Right lobe of liver (tissue), 4 donors: ENCODE measurements around the gene TMC8.

ENCODE experiments used
- POLR2A ChIP-seq: fragments of 450-650 bp; IDR thresholded peaks from one replicate; pipeline ENCODE4 v1.6.1; 2017; ENCODE audit warnings: antibody characterized with exemption, mild to moderate bottlenecking
- TF ChIP-seq, protein P1 (sequence below), 4 donors: fragments of 200-600 bp in 3 of 4; fragments of 450-650 bp in 1 of 4; IDR thresholded peaks; one replicate each; pipeline versions ENCODE4 v1.5.1 to v1.8.0; 2016 to 2022; ENCODE audit warnings: antibody characterized with exemption in 4 of 4, mild to moderate bottlenecking in 2 of 4
- donor health status: DM: no; HTN: no; CAD: no.
- donor health status: DM: no; HTN: no; CAD: no.
- donor health status: DM: no; HTN: yes; CAD: no.

DNA sequence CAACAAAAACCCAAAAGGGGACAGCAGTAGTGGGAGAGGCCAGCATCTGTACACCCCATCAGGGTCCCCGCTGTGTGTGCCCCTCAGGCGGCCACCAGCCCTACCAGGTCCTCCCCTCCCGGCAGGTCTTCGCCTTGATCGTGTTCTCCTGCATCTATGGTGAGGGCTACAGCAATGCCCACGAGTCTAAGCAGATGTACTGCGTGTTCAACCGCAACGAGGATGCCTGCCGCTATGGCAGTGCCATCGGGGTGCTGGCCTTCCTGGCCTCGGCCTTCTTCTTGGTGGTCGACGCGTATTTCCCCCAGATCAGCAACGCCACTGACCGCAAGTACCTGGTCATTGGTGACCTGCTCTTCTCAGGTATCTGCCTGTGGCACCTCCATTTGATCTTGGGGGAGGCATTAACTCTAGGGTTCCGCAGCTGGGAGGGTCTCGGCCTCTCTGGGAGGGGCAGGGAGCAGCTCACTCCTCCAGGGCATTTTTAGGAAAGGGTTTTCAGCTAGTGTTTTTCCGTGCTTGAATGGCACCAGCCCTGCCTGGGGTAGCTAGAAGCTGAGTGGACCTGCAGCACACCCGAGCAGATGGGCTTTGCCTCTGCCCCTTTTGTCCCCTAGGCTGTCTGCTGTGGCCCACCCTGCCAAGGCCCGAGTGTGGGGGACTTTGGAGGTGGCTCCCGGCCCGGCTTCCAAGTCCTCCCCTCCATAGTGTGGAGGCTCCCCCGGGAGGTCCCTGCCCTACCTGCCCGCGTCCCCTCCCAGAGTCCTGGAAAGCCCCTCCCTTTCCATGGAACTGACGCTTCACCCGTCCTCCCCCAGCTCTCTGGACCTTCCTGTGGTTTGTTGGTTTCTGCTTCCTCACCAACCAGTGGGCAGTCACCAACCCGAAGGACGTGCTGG lies 40.4 kb downstream of the TMC8 start:
- TF ChIP-seq, protein P1, sequence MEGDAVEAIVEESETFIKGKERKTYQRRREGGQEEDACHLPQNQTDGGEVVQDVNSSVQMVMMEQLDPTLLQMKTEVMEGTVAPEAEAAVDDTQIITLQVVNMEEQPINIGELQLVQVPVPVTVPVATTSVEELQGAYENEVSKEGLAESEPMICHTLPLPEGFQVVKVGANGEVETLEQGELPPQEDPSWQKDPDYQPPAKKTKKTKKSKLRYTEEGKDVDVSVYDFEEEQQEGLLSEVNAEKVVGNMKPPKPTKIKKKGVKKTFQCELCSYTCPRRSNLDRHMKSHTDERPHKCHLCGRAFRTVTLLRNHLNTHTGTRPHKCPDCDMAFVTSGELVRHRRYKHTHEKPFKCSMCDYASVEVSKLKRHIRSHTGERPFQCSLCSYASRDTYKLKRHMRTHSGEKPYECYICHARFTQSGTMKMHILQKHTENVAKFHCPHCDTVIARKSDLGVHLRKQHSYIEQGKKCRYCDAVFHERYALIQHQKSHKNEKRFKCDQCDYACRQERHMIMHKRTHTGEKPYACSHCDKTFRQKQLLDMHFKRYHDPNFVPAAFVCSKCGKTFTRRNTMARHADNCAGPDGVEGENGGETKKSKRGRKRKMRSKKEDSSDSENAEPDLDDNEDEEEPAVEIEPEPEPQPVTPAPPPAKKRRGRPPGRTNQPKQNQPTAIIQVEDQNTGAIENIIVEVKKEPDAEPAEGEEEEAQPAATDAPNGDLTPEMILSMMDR (IDR thresholded peaks at IDR 0.05), result no peak
- TF ChIP-seq POLR2A, result no peak
